Stomach (tissue), 9 donors: ENCODE measurements around the gene IBTK. TPM values are rescaled to one million over a fixed set of nuclear protein-coding genes. Genes with fewer than 3 reads are reported as not detected.
"Not testable (repeated sequence)": the region's sequence is repeated elsewhere in the genome, so short reads cannot be mapped to it uniquely, and the experiment has no call there.

Experiments
- DNase-seq, 2 donors: peaks; one replicate each; pipeline versions ENCODE4 v3.0.0 to v3.0.0-alpha.2; 2013 to 2019
- H3K27ac ChIP-seq, 5 donors: fragments of 200-600 bp in 4 of 5; sonication (generic) in 4 of 5; one replicate each; pipeline ENCODE4 v1.5.1; 2013 to 2019; ENCODE audit warnings: mild to moderate bottlenecking in 1 of 5, moderate library complexity in 1 of 5
- H3K27me3 ChIP-seq, 3 donors: fragments of 200-600 bp; sonication (generic); one replicate each; pipeline ENCODE4 v1.5.1; 2017 to 2019; ENCODE audit warnings: mixed run types in 1 of 3
- H3K36me3 ChIP-seq, 4 donors: fragments of 200-600 bp; sonication (generic); 1 replicate in 3 of 4; 2 replicates in 1 of 4; pipeline ENCODE4 v1.5.1; 2016 to 2019
- H3K4me1 ChIP-seq, 4 donors: fragments of 200-600 bp; sonication (generic); one replicate each; pipeline ENCODE4 v1.5.1; 2016 to 2019
- H3K4me3 ChIP-seq, 4 donors: fragments of 200-600 bp; sonication (generic) in 3 of 4; one replicate each; pipeline ENCODE4 v1.5.1; 2016 to 2019; ENCODE audit warnings: mild to moderate bottlenecking in 1 of 4
- H3K9me3 ChIP-seq, 4 donors: fragments of 200-600 bp; sonication (generic); one replicate each; pipeline ENCODE4 v1.5.1; 2016 to 2019
- EP300 ChIP-seq: sonication (generic); formaldehyde crosslinking; IDR thresholded peaks from one replicate; pipeline ENCODE4 v1.6.1; 2017; ENCODE audit warnings: antibody characterized with exemption
- POLR2A ChIP-seq, 4 donors: fragments of 450-650 bp; IDR thresholded peaks; one replicate each; pipeline ENCODE4 v1.6.1; 2016; ENCODE audit warnings: antibody characterized with exemption in 4 of 4, control low read depth in 2 of 4, mild to moderate bottlenecking in 1 of 4, moderate library complexity in 1 of 4
- POLR2AphosphoS5 ChIP-seq, 3 donors: sonication (generic); formaldehyde crosslinking; IDR thresholded peaks; one replicate each; pipeline ENCODE4 v1.6.1; 2016; ENCODE audit warnings: antibody characterized with exemption in 3 of 3
- WGBS, 5 donors: extraction: QIAGEN DNeasy Blood & Tissue Kit in 3 of 5; methylation state at CpG; one replicate each; pipeline versions ENCODE4 v1.1.5 to v1.1.7; 2013 to 2018; 5-methylcytosine and 5-hydroxymethylcytosine counted together
- intact Hi-C: fragments of 100-400 bp; cut with DNase I; formaldehyde crosslinking; loops from one replicate; pipeline ENCODE4 v1.15.1; 2023; ENCODE audit warnings: low total_unique reads
- polyA plus RNA-seq, 3 donors: library from polyadenylated mRNA; stranded (reverse); fragments of 200-250 nt; gene quantifications; one replicate each; pipeline ENCODE4 v1.2.3, GENCODE V29; 2013
- total RNA-seq, 5 donors: library from RNA; depleted of rRNA; stranded (reverse); fragments of >200 nt; gene quantifications; one replicate each; pipeline versions ENCODE4 v1.1.0 to v1.2.3, GENCODE V29; 2014 to 2016
- TF ChIP-seq, protein P1 (sequence below), 7 experiments: fragments of 450-650 bp in 4 of 7; fragments of 200-600 bp in 3 of 7; sonication (generic) in 3 of 7; IDR thresholded peaks; one replicate each; pipeline ENCODE4 v1.5.1; 2016 to 2019; ENCODE audit warnings: antibody characterized with exemption in 7 of 7, control low read depth in 2 of 7, mild to moderate bottlenecking in 1 of 7
- donor health status: healthy with polysubstance abuse.
- donor health status: Bipolar disorder and iron deficiency.
- donor health status: healthy.

Gene IBTK
- total and polyA plus RNA-seq, 8 donors: 15.9 to 93.4 (median 31.1) TPM

GRCh38 chr6:82160255-82160990 is 87.1 kb downstream of the IBTK start:
- Histone ChIP-seq H3K36me3 (peaks cover 0 to 2% (median 0%) of the 10 kb centered on the region in 4 donors), H3K27me3 (no peaks in the 10 kb centered on the region), H3K4me1 (no peaks in the 10 kb centered on the region), H3K4me3 (no peak overlapping the region), H3K9me3 (peaks cover 0 to 6% (median 0%) of the 10 kb centered on the region in 4 donors), H3K27ac (no peak overlapping the region)
- intact Hi-C loops: no loop called here
- WGBS, 5 donors: 90 to 95% (median 94%) methylated on average over 12 of the region's 12 CpGs
- no peak for DNase-seq
- TF ChIP-seq, protein P1, sequence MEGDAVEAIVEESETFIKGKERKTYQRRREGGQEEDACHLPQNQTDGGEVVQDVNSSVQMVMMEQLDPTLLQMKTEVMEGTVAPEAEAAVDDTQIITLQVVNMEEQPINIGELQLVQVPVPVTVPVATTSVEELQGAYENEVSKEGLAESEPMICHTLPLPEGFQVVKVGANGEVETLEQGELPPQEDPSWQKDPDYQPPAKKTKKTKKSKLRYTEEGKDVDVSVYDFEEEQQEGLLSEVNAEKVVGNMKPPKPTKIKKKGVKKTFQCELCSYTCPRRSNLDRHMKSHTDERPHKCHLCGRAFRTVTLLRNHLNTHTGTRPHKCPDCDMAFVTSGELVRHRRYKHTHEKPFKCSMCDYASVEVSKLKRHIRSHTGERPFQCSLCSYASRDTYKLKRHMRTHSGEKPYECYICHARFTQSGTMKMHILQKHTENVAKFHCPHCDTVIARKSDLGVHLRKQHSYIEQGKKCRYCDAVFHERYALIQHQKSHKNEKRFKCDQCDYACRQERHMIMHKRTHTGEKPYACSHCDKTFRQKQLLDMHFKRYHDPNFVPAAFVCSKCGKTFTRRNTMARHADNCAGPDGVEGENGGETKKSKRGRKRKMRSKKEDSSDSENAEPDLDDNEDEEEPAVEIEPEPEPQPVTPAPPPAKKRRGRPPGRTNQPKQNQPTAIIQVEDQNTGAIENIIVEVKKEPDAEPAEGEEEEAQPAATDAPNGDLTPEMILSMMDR (IDR thresholded peaks at IDR 0.05): no peak
- no peak for TF ChIP-seq POLR2A (IDR thresholded peaks at IDR 0.05)
- TF ChIP-seq POLR2AphosphoS5 (IDR thresholded peaks at IDR 0.05): no peak
- TF ChIP-seq EP300: no peak

DNA sequence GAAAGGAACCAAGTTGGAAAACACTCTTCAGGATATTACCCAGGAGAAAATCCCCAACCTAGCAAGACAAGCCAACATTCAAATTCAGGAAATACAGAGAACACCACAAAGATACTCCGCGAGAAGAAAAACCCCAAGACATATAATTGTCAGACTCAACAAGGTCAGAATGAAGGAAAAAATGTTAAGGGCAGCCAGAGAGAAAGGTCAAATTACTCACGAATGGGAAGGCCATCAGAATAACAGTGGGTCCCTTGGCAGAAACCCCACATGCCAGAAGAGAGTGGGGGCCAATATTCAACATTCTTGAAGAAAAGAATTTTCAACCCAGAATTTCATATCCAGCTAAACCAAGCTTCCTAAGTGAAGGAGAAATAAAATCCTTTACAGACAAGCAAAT is 94.8 kb downstream of the IBTK start:
- H3K27me3 ChIP-seq, H3K4me1 ChIP-seq, intact Hi-C loops, H3K27ac ChIP-seq, H3K36me3 ChIP-seq, H3K4me3 ChIP-seq, DNase-seq: not testable (repeated sequence)
- 78 to 93% (median 88%) methylated on average over 3 of the region's 3 CpGs for WGBS, 5 donors
- peaks cover 0 to 12% (median 6%) of the 10 kb centered on the region in 4 donors for H3K9me3 ChIP-seq

GRCh38 chr6:82151147-82151546 is 96.4 kb downstream of the IBTK start:
- H3K36me3 ChIP-seq, DNase-seq, H3K27ac ChIP-seq, intact Hi-C loops, H3K27me3 ChIP-seq, H3K4me1 ChIP-seq, H3K4me3 ChIP-seq: not testable (repeated sequence)
- 92 to 99% (median 95%) methylated on average over 9 to 10 of the region's 10 CpGs for WGBS, 5 donors
- H3K9me3 ChIP-seq: peaks cover 0 to 12% (median 5%) of the 10 kb centered on the region in 4 donors

- no peaks in the 10 kb centered on the region for H3K36me3 ChIP-seq
- DNase-seq: no peak
- no peak overlapping the region for H3K27ac ChIP-seq
- peaks cover 0 to 19% (median 10%) of the 10 kb centered on the region in 4 donors for H3K4me1 ChIP-seq
- no peaks in the 10 kb centered on the region for H3K27me3 ChIP-seq
- intact Hi-C loops: no loop called here
- H3K4me3 ChIP-seq: no peak overlapping the region
- no peaks in the 10 kb centered on the region for H3K9me3 ChIP-seq
- no peak for TF ChIP-seq EP300
- TF ChIP-seq POLR2A (IDR thresholded peaks at IDR 0.05): no peak
- TF ChIP-seq, protein P1 (IDR thresholded peaks at IDR 0.05): no peak
- no peak for TF ChIP-seq POLR2AphosphoS5 (IDR thresholded peaks at IDR 0.05)
Measured at GRCh38 chr6:82145926-82146452, 101.6 kb downstream of the IBTK start.

DNA sequence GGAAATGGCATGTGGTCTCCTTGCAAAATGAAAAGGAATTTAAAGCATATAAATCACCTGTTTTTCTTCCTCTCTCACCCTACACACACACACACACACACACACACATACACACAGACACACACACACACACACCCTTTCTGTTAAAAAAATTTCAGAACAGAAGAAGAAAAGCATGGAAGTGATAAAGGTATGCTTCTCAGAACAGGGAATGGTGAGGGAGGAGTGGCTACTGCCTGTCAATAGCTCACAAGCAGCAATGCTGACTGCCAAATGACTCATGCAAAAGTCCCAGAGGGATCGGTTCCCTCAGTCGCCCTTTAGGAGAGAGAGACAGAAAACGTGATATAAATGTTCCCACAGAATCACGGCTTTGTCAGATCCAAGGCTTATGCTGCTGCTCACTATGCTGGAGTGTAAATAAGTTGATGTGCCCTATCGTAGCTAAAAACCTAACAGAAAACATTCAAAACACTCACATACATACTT is 102.6 kb downstream of the IBTK start:
- Histone ChIP-seq H3K4me3 (no peak overlapping the region), H3K27me3 (no peaks in the 10 kb centered on the region), H3K4me1 (peaks cover 0 to 19% (median 10%) of the 10 kb centered on the region in 4 donors), H3K9me3 (no peaks in the 10 kb centered on the region), H3K27ac (peak overlapping the region in 2 of 5 donors; percentile 3 to 55), H3K36me3 (no peaks in the 10 kb centered on the region)
- WGBS, 5 donors: 15 to 31% (median 23%) methylated on average over 5 of the region's 5 CpGs
- TF ChIP-seq POLR2AphosphoS5 (IDR thresholded peaks at IDR 0.05) (peak in 1 of 3 donors; percentile 53), EP300 (no peak), POLR2A (IDR thresholded peaks at IDR 0.05) (no peak)
- TF ChIP-seq, protein P1 (IDR thresholded peaks at IDR 0.05): no peak
- DNase-seq: peak; percentile 37 to 66
- intact Hi-C loops: no loop called here
